SU-DHL-6 (cell line): Measurements from ENCODE around the gene PCYOX1L.
"Not testable (repeated sequence)": the region's sequence is repeated elsewhere in the genome, so short reads cannot be mapped to it uniquely, and the experiment has no call there.

Experiments used
- EZH2phosphoT487 ChIP-seq: fragments of 200-600 bp; sonication (generic), shearing (Covaris generic); conservative IDR thresholded peaks from 2 replicates; pipeline ENCODE4 v1.6.1; 2018; ENCODE audit warnings: mild to moderate bottlenecking, antibody characterized with exemption, low read length, moderate library complexity, mixed read lengths
- TF ChIP-seq, protein P1 (sequence below): fragments of 200-600 bp; sonication (generic); IDR thresholded peaks from one replicate; pipeline ENCODE4 v1.5.1; 2017; ENCODE audit warnings: antibody characterized with exemption, mild to moderate bottlenecking, low read length, moderate library complexity; ENCODE audit not compliant: insufficient read depth, poor library complexity, severe bottlenecking

DNA sequence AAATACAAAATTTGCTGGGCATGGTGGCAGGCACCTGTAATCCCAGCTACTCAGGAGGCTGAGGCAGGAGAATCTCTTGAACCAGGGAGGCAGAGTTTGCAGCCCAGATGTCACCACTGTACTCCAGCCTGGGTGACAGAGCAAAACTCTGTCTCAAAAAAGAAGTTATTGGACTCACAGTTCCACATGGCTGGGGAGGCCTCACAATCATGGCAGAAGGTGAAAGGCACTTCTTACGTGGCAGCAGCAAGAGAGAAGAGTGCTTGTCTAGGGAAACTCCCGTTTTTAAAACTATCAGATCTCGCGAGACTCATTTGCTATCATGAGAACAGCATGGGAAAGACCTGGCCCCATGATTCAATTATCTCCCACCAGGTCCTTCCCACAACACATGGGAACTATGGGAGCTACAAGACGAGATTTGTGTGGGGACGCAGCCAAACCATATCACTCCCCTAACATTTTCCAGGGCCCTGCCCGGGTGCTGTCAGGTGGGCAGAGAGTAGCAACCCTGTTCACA lies 41.0 kb downstream of the PCYOX1L start:
- TF ChIP-seq, protein P1, sequence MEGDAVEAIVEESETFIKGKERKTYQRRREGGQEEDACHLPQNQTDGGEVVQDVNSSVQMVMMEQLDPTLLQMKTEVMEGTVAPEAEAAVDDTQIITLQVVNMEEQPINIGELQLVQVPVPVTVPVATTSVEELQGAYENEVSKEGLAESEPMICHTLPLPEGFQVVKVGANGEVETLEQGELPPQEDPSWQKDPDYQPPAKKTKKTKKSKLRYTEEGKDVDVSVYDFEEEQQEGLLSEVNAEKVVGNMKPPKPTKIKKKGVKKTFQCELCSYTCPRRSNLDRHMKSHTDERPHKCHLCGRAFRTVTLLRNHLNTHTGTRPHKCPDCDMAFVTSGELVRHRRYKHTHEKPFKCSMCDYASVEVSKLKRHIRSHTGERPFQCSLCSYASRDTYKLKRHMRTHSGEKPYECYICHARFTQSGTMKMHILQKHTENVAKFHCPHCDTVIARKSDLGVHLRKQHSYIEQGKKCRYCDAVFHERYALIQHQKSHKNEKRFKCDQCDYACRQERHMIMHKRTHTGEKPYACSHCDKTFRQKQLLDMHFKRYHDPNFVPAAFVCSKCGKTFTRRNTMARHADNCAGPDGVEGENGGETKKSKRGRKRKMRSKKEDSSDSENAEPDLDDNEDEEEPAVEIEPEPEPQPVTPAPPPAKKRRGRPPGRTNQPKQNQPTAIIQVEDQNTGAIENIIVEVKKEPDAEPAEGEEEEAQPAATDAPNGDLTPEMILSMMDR = not testable (repeated sequence)
- TF ChIP-seq EZH2phosphoT487 = not testable (repeated sequence)
